Stimulated activated CD8-positive, alpha-beta memory T cell treated with anti-CD3 and anti-CD28 coated beads, Interleukin-7, amount 100 ng/mL, for 4 hours (primary cell): ENCODE data around the gene NTHL1.

Experiments
- DNase-seq, 2 donors: peaks; one replicate each; pipeline ENCODE4 v3.0.0-alpha.2; 2020; ENCODE audit warnings: low read depth in 2 of 2

Gene NTHL1

GRCh38 chr16:2083876-2084780 lies 36.5 kb upstream of the NTHL1 start:
- no peak for DNase-seq

- DNase-seq: no peak
Observed at GRCh38 chr16:2083409-2083808, 35.8 kb upstream of the NTHL1 start.

- no peak for DNase-seq
Observed at GRCh38 chr16:2082983-2083364, 35.3 kb upstream of the NTHL1 start.

- DNase-seq: no peak
Observed at GRCh38 chr16:2082171-2082982, 34.7 kb upstream of the NTHL1 start.

- DNase-seq: no peak
Observed at GRCh38 chr16:2081201-2082084, 33.8 kb upstream of the NTHL1 start.

- no peak for DNase-seq
Observed at GRCh38 chr16:2079991-2080390, 32.4 kb upstream of the NTHL1 start.

GRCh38 chr16:2079311-2079800 lies 31.7 kb upstream of the NTHL1 start:
- no peak for DNase-seq

GRCh38 chr16:2078691-2079090 lies 31.1 kb upstream of the NTHL1 start:
- no peak for DNase-seq

GRCh38 chr16:2078096-2078495 lies 30.5 kb upstream of the NTHL1 start:
- no peak for DNase-seq

- DNase-seq: no peak
Observed at GRCh38 chr16:2077696-2078095, 30.1 kb upstream of the NTHL1 start.

- no peak for DNase-seq
Observed at GRCh38 chr16:2077016-2077415, 29.4 kb upstream of the NTHL1 start.

- no peak for DNase-seq
Observed at GRCh38 chr16:2076072-2076865, 28.6 kb upstream of the NTHL1 start.

- no peak for DNase-seq
Observed at GRCh38 chr16:2075631-2076030, 28.0 kb upstream of the NTHL1 start.

- DNase-seq: no peak
Observed at GRCh38 chr16:2074071-2074470, 26.4 kb upstream of the NTHL1 start.

GRCh38 chr16:2072926-2073325 lies 25.3 kb upstream of the NTHL1 start:
- DNase-seq: no peak

- no peak for DNase-seq
Observed at GRCh38 chr16:2071454-2072202, 24.0 kb upstream of the NTHL1 start.

GRCh38 chr16:2070576-2071453 lies 23.2 kb upstream of the NTHL1 start:
- DNase-seq: no peak

GRCh38 chr16:2066139-2066538 lies 18.5 kb upstream of the NTHL1 start:
- no peak for DNase-seq

GRCh38 chr16:2064368-2064945 lies 16.8 kb upstream of the NTHL1 start:
- DNase-seq: no peak
